ENCODE results near the gene ZNF385A. TPM values are rescaled to one million over a fixed set of nuclear protein-coding genes. Genes with fewer than 3 reads are reported as not detected.

ZNF385A gene
- total RNA-seq, 1 experiment from 2014 or later, result 5.7 TPM

- no peak overlapping the region for H3K4me3 Mint-ChIP-seq
- Histone ChIP-seq H3K79me1 (ENCODE audit: insufficient read depth, low read depth, low read length, poor library complexity, severe bottlenecking) (no peaks in the 10 kb centered on the region), H2AK5ac (ENCODE audit: insufficient read length, low read length) (no peak overlapping the region), H3K18ac (ENCODE audit: insufficient read length, low read depth, low read length) (no peak overlapping the region), H3K23me2 (ENCODE audit: insufficient read length, low read depth, low read length, poor library complexity, severe bottlenecking) (peaks cover 4% of the 10 kb centered on the region), H3K9ac (ENCODE audit: extremely low read depth, insufficient read length, low read length) (no peak overlapping the region), H2BK15ac (ENCODE audit: low read depth, low read length) (no peak overlapping the region), H3K14ac (ENCODE audit: insufficient read depth, low read length) (no peak overlapping the region), H3T11ph (ENCODE audit: low read length) (no peak overlapping the region), H2BK20ac (ENCODE audit: low read depth, low read length, poor library complexity, severe bottlenecking) (no peak overlapping the region), H2AFZ (ENCODE audit: low read length) (no peak overlapping the region), H3K27ac (ENCODE audit: insufficient read length, low read depth, low read length) (no peak overlapping the region), H3K27me3 (ENCODE audit: insufficient read depth, low read length) (no peaks in the 10 kb centered on the region; the same call in 1 of the 2 replicates), H4K8ac (replicated peaks; ENCODE audit: insufficient read length, low read depth, low read length) (no peak overlapping the region), H3K4me1 (ENCODE audit: insufficient read depth, low read length) (peaks cover 9% of the 10 kb centered on the region; the same call in 1 of the 2 replicates), H4K20me1 (ENCODE audit: control insufficient read depth, insufficient read depth, insufficient read length) (no peaks in the 10 kb centered on the region), H4K91ac (ENCODE audit: insufficient read length, low read depth, low read length) (no peak overlapping the region), H3K56ac (ENCODE audit: insufficient read length, low read depth, low read length) (no peak overlapping the region), H3K9me3 (ENCODE audit: control insufficient read depth, low read depth, low read length) (no peaks in the 10 kb centered on the region), H3K4ac (ENCODE audit: low read depth, low read length) (no peak overlapping the region), H2BK120ac (ENCODE audit: low read depth, low read length, poor library complexity, severe bottlenecking) (no peak overlapping the region), H3K23ac (ENCODE audit: insufficient read length, low read depth, low read length) (no peak overlapping the region), H3K4me2 (ENCODE audit: insufficient read depth, insufficient read length, low read length) (no peak overlapping the region), H4K5ac (ENCODE audit: insufficient read length, low read depth, low read length) (no peak overlapping the region), H2BK12ac (ENCODE audit: insufficient read length, low read depth, low read length) (no peak overlapping the region), H3K79me2 (ENCODE audit: insufficient read depth, low read length) (no peaks in the 10 kb centered on the region), H2BK5ac (ENCODE audit: insufficient read length, low read length) (no peak overlapping the region)
- no CpG with 5 or more reads among the region's 5 CpGs for WGBS (ENCODE audit: extremely low coverage, insufficient read length, low lambda C conversion rate)
- DNase-seq, result no peak
- peaks cover 3% of the 10 kb centered on the region in 2 experiments; a peak in 3 of 5 replicates for H3K9me3 Mint-ChIP-seq
- peaks cover 87% of the 10 kb centered on the region for H3K27me3 Mint-ChIP-seq (ENCODE audit: low read depth)
- TF ChIP-seq, protein P1, sequence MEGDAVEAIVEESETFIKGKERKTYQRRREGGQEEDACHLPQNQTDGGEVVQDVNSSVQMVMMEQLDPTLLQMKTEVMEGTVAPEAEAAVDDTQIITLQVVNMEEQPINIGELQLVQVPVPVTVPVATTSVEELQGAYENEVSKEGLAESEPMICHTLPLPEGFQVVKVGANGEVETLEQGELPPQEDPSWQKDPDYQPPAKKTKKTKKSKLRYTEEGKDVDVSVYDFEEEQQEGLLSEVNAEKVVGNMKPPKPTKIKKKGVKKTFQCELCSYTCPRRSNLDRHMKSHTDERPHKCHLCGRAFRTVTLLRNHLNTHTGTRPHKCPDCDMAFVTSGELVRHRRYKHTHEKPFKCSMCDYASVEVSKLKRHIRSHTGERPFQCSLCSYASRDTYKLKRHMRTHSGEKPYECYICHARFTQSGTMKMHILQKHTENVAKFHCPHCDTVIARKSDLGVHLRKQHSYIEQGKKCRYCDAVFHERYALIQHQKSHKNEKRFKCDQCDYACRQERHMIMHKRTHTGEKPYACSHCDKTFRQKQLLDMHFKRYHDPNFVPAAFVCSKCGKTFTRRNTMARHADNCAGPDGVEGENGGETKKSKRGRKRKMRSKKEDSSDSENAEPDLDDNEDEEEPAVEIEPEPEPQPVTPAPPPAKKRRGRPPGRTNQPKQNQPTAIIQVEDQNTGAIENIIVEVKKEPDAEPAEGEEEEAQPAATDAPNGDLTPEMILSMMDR (conservative IDR thresholded peaks at IDR 0.05), result no peak
- no peak overlapping the region for H3K27ac Mint-ChIP-seq
- peaks cover 40 to 44% of the 10 kb centered on the region in 2 experiments for H3K4me1 Mint-ChIP-seq
- H3K36me3 Mint-ChIP-seq (ENCODE audit: insufficient read depth in 1 of 3, low read depth in 3 of 3), result no peaks in the 10 kb centered on the region
Observed at GRCh38 chr12:54423816-54424150, 39.2 kb upstream of the ZNF385A start.
